ENCODE measurements around the gene MID2.

MID2 gene

GRCh38 chrX:107834275-107835201, 8.9 kb downstream of the MID2 start:
- DNase-seq (ENCODE audit: low read depth, low spot score) = no peak
- Histone ChIP-seq H3K4me3 (no peak overlapping the region), H3K36me3 (ENCODE audit: insufficient read depth, low read length) (no peaks in the 10 kb centered on the region), H3K27ac (no peak overlapping the region), H3K9me3 (ENCODE audit: low read depth, low read length) (no peaks in the 10 kb centered on the region), H3K9ac (ENCODE audit: insufficient read length) (no peak overlapping the region)
- TF ChIP-seq EZH2 (IDR thresholded peaks at IDR 0.05) (no peak), FOXP2 (optimal IDR thresholded peaks at IDR 0.05; ENCODE audit: control extremely low read depth, extremely low read length, insufficient read depth) (no peak), POLR2AphosphoS5 (IDR thresholded peaks at IDR 0.05; ENCODE audit: borderline replicate concordance, low read depth, low read length) (no peak)

DNA sequence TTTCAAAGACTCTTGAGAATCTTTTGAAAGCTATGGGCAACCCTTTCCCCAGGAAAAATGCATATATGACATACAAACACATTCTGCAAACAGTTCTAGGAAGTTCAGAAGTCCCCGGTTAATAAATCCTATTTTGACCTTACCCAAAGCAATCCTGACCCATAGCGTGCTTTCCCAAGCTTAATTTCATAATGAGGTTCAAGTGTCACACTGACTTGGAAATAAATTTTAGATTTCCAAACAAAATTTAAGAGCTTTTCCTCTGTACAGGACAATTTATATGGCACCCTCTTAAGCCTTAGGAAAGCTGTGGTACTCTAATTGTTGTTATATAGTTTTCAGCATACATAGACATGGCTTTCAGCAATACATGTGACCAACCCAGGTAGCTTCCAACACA, 11.3 kb downstream of the MID2 start:
- no peaks in the 10 kb centered on the region for H3K9me3 ChIP-seq (ENCODE audit: low read depth, low read length)
- H3K36me3 ChIP-seq (ENCODE audit: insufficient read depth, low read length) = no peaks in the 10 kb centered on the region
- H3K9ac ChIP-seq (ENCODE audit: insufficient read length) = no peak overlapping the region
- no peak for DNase-seq (ENCODE audit: low read depth, low spot score)
- H3K27ac ChIP-seq = no peak overlapping the region
- no peak for TF ChIP-seq POLR2AphosphoS5 (IDR thresholded peaks at IDR 0.05; ENCODE audit: borderline replicate concordance, low read depth, low read length)
- TF ChIP-seq EZH2 (IDR thresholded peaks at IDR 0.05) = no peak
- no peak for TF ChIP-seq FOXP2 (optimal IDR thresholded peaks at IDR 0.05; ENCODE audit: control extremely low read depth, extremely low read length, insufficient read depth)
- H3K4me3 ChIP-seq = no peak overlapping the region

- DNase-seq (ENCODE audit: low read depth, low spot score) = no peak
- H3K9me3 ChIP-seq (ENCODE audit: low read depth, low read length) = no peaks in the 10 kb centered on the region
- no peaks in the 10 kb centered on the region for H3K36me3 ChIP-seq (ENCODE audit: insufficient read depth, low read length)
- H3K4me3 ChIP-seq = no peak overlapping the region
- no peak for TF ChIP-seq POLR2AphosphoS5 (IDR thresholded peaks at IDR 0.05; ENCODE audit: borderline replicate concordance, low read depth, low read length)
- TF ChIP-seq FOXP2 (optimal IDR thresholded peaks at IDR 0.05; ENCODE audit: control extremely low read depth, extremely low read length, insufficient read depth) = no peak
- no peak for TF ChIP-seq EZH2 (IDR thresholded peaks at IDR 0.05)
- H3K9ac ChIP-seq (ENCODE audit: insufficient read length) = no peak overlapping the region
- H3K27ac ChIP-seq = no peak overlapping the region
These were observed 15.3 kb downstream of the MID2 start for GRCh38 chrX:107840971-107841370.

- TF ChIP-seq EZH2 (IDR thresholded peaks at IDR 0.05) = no peak
- no peak for TF ChIP-seq POLR2AphosphoS5 (IDR thresholded peaks at IDR 0.05; ENCODE audit: borderline replicate concordance, low read depth, low read length)
- TF ChIP-seq FOXP2 (optimal IDR thresholded peaks at IDR 0.05; ENCODE audit: control extremely low read depth, extremely low read length, insufficient read depth) = no peak
- Histone ChIP-seq H3K4me3 (no peak overlapping the region), H3K36me3 (ENCODE audit: insufficient read depth, low read length) (no peaks in the 10 kb centered on the region), H3K9ac (ENCODE audit: insufficient read length) (no peak overlapping the region), H3K27ac (no peak overlapping the region), H3K9me3 (ENCODE audit: low read depth, low read length) (no peaks in the 10 kb centered on the region)
- DNase-seq (ENCODE audit: low read depth, low spot score) = no peak
These were observed 17.2 kb downstream of the MID2 start for GRCh38 chrX:107842715-107843400.

DNA sequence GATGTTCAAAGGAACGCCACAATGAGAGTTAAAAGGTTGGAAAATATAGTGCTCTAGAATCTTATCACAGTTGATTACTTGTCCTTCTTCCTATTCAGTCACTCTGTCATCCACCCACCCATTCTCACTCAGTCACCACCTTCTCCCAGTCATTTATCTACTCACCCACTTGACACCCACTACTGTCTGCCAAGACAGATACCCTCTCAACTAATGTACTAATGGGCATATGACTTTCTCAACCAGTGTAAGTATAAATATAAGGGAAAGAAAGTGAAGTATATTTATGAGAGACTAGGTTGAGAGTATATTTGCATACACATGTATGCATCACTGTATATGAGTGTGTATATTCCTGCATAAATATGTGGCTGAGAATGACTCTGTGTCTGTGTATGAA, 20.0 kb downstream of the MID2 start:
- H3K9me3 ChIP-seq (ENCODE audit: low read depth, low read length) = no peaks in the 10 kb centered on the region
- TF ChIP-seq FOXP2 (optimal IDR thresholded peaks at IDR 0.05; ENCODE audit: control extremely low read depth, extremely low read length, insufficient read depth) (no peak), POLR2AphosphoS5 (IDR thresholded peaks at IDR 0.05; ENCODE audit: borderline replicate concordance, low read depth, low read length) (no peak), EZH2 (IDR thresholded peaks at IDR 0.05) (no peak)
- no peak for DNase-seq (ENCODE audit: low read depth, low spot score)

GRCh38 chrX:107848591-107848990, 22.9 kb downstream of the MID2 start:
- no peaks in the 10 kb centered on the region for H3K9me3 ChIP-seq (ENCODE audit: low read depth, low read length)
- no peak overlapping the region for H3K9ac ChIP-seq (ENCODE audit: insufficient read length)
- H3K36me3 ChIP-seq (ENCODE audit: insufficient read depth, low read length) = no peaks in the 10 kb centered on the region
- TF ChIP-seq POLR2AphosphoS5 (IDR thresholded peaks at IDR 0.05; ENCODE audit: borderline replicate concordance, low read depth, low read length) (no peak), FOXP2 (optimal IDR thresholded peaks at IDR 0.05; ENCODE audit: control extremely low read depth, extremely low read length, insufficient read depth) (no peak), EZH2 (IDR thresholded peaks at IDR 0.05) (no peak)
- H3K27ac ChIP-seq = no peak overlapping the region
- no peak for DNase-seq (ENCODE audit: low read depth, low spot score)
- H3K4me3 ChIP-seq = no peak overlapping the region

More for the DNA sequence above, 20.0 kb downstream of the MID2 start:
- Histone ChIP-seq H3K4me3 (no peak overlapping the region), H3K36me3 (ENCODE audit: insufficient read depth, low read length) (no peaks in the 10 kb centered on the region), H3K9ac (ENCODE audit: insufficient read length) (no peak overlapping the region), H3K27ac (no peak overlapping the region)

- no peaks in the 10 kb centered on the region for H3K9me3 ChIP-seq (ENCODE audit: low read depth, low read length)
- no peak overlapping the region for H3K4me3 ChIP-seq
- TF ChIP-seq EZH2 (IDR thresholded peaks at IDR 0.05) (no peak), FOXP2 (optimal IDR thresholded peaks at IDR 0.05; ENCODE audit: control extremely low read depth, extremely low read length, insufficient read depth) (no peak), POLR2AphosphoS5 (IDR thresholded peaks at IDR 0.05; ENCODE audit: borderline replicate concordance, low read depth, low read length) (no peak)
- DNase-seq (ENCODE audit: low read depth, low spot score) = no peak
- no peak overlapping the region for H3K9ac ChIP-seq (ENCODE audit: insufficient read length)
- no peaks in the 10 kb centered on the region for H3K36me3 ChIP-seq (ENCODE audit: insufficient read depth, low read length)
- H3K27ac ChIP-seq = no peak overlapping the region
These were observed 24.2 kb downstream of the MID2 start for GRCh38 chrX:107849747-107850421.

GRCh38 chrX:107850422-107850765, 24.7 kb downstream of the MID2 start:
- TF ChIP-seq EZH2 (IDR thresholded peaks at IDR 0.05) = no peak
- no peak for TF ChIP-seq FOXP2 (optimal IDR thresholded peaks at IDR 0.05; ENCODE audit: control extremely low read depth, extremely low read length, insufficient read depth)
- TF ChIP-seq POLR2AphosphoS5 (IDR thresholded peaks at IDR 0.05; ENCODE audit: borderline replicate concordance, low read depth, low read length) = no peak
- DNase-seq (ENCODE audit: low read depth, low spot score) = no peak

More at GRCh38 chrX:107850422-107850765, 24.7 kb downstream of the MID2 start:
- Histone ChIP-seq H3K36me3 (ENCODE audit: insufficient read depth, low read length) (no peaks in the 10 kb centered on the region), H3K27ac (no peak overlapping the region), H3K4me3 (no peak overlapping the region), H3K9me3 (ENCODE audit: low read depth, low read length) (no peaks in the 10 kb centered on the region), H3K9ac (ENCODE audit: insufficient read length) (no peak overlapping the region)
